ENCODE results near the gene OVAAL. TPM values are rescaled to one million over a fixed set of nuclear protein-coding genes. Genes with fewer than 3 reads are reported as not detected.
A peak's percentile ranks its signal among the peaks of the same experiment; 100 is the strongest.

OVAAL gene
- not detected in 2 replicates for total RNA-seq (2014; rRNA removed; shearing (Covaris generic))

- H3K4me3 ChIP-seq: no peak within 1 kb of the TSS
- no peaks in the 10 kb centered on the region for H3K4me1 ChIP-seq
- no peaks in the 10 kb centered on the region for H3K27me3 ChIP-seq
- no peak for DNase-seq
- no peak within 1 kb of the TSS for H3K27ac ChIP-seq
- H3K36me3 ChIP-seq: no peaks in the 10 kb centered on the region
- no peaks in the 10 kb centered on the region for H3K9me3 ChIP-seq (replicated peaks)
Measured at GRCh38 chr1:180558664-180559063, at the start of gene OVAAL. TSS of gene OVAAL (plus strand) at chr1:180558964.

- DNase-seq: no peak
- no peaks in the 10 kb centered on the region for H3K36me3 ChIP-seq
- H3K27me3 ChIP-seq: no peaks in the 10 kb centered on the region
Measured at GRCh38 chr1:180510882-180511281, 47.9 kb upstream of the OVAAL start.

GRCh38 chr1:180513531-180513930 lies 45.2 kb upstream of the OVAAL start:
- Histone ChIP-seq H3K36me3 (no peaks in the 10 kb centered on the region), H3K9me3 (replicated peaks) (no peaks in the 10 kb centered on the region), H3K4me3 (no peak overlapping the region), H3K27me3 (no peaks in the 10 kb centered on the region), H3K27ac (no peak overlapping the region), H3K4me1 (no peaks in the 10 kb centered on the region)
- DNase-seq: no peak

More at GRCh38 chr1:180510882-180511281, 47.9 kb upstream of the OVAAL start:
- Histone ChIP-seq H3K27ac (no peak overlapping the region), H3K9me3 (replicated peaks) (no peaks in the 10 kb centered on the region), H3K4me3 (no peak overlapping the region), H3K4me1 (no peaks in the 10 kb centered on the region)

DNA sequence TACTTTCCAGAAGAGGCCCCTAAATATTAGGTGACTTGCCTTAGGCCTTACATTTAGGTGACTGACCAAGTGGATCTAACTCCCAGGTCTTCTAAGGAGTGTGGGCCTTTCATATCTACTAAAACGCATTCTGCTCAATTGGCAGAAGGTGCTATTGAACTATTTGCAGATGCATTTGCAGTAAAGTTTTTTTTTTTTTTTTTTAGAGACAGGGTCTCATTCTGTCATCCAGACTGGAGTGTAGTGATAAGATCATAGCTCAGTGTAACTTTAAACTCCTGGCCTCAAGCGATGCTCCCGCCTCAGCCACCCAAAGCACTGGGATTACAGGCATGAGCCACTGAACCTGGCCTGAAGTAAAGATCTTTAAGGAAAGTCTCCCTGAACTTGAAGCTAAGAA lies 43.4 kb upstream of the OVAAL start:
- no peaks in the 10 kb centered on the region for H3K9me3 ChIP-seq (replicated peaks)
- no peaks in the 10 kb centered on the region for H3K36me3 ChIP-seq
- no peak overlapping the region for H3K4me3 ChIP-seq
- peak in 1 of 2 experiments; percentile 29 for DNase-seq
- H3K27me3 ChIP-seq: no peaks in the 10 kb centered on the region
- no peaks in the 10 kb centered on the region for H3K4me1 ChIP-seq
- no peak overlapping the region for H3K27ac ChIP-seq

DNA sequence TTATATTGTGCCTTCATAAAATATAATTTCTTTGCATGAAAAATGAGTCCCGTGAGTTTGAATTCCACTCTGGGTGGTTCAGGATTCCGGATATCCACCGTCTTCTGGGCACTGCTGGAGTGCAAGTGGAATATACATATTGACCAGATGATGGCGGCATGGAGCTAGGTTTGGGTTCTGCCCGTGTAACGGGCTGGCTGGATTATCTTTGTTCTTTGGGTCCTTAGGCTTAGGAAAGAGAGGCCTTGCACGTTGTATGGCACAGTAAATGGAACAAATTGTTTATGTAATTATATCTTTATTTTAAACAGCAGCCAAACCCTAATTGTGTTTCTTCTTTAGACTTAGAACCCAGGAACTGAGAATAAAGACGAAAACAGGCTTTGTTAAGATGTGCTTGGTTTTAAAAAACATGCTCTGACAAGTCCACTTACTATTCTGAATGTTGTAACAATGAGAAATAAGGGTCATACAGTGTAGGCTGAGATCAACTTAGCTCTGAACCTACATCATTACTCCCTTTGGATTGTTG lies 42.8 kb upstream of the OVAAL start:
- DNase-seq: peak; percentile 58 to 90
- Histone ChIP-seq H3K4me1 (no peaks in the 10 kb centered on the region), H3K4me3 (no peak overlapping the region), H3K9me3 (replicated peaks) (no peaks in the 10 kb centered on the region), H3K27me3 (no peaks in the 10 kb centered on the region), H3K36me3 (no peaks in the 10 kb centered on the region), H3K27ac (no peak overlapping the region)

DNA sequence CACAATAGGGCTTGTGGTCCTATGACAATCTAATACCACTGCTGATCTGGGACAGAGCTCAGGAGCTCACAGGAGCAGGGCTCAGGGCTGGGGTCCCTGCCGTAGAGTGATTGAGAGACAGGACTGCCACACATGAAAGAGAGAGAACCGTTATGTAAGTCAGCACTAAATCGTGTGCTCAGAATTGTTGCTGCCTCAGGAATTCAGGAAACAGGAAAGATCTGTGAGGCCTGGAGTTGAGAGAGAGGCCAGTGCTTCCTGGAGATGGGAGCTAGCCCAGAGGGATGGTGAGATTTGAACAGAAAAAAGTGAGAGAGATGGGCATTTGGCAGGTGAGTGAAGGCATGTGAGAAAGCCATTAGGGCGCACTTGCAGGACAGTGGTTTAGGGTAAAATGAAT lies 38.9 kb upstream of the OVAAL start:
- H3K9me3 ChIP-seq (replicated peaks): no peaks in the 10 kb centered on the region
- no peak overlapping the region for H3K27ac ChIP-seq
- peaks cover 6% of the 10 kb centered on the region; the same call in 1 of the 2 replicates for H3K4me1 ChIP-seq
- H3K36me3 ChIP-seq: no peaks in the 10 kb centered on the region
- no peak for DNase-seq
- H3K4me3 ChIP-seq: no peak overlapping the region
- no peaks in the 10 kb centered on the region for H3K27me3 ChIP-seq

GRCh38 chr1:180521474-180522212 lies 37.1 kb upstream of the OVAAL start:
- Histone ChIP-seq H3K27me3 (no peaks in the 10 kb centered on the region), H3K4me3 (no peak overlapping the region), H3K36me3 (no peaks in the 10 kb centered on the region), H3K27ac (no peak overlapping the region), H3K4me1 (peaks cover 6% of the 10 kb centered on the region; the same call in 1 of the 2 replicates), H3K9me3 (replicated peaks) (no peaks in the 10 kb centered on the region)
- DNase-seq: no peak

DNA sequence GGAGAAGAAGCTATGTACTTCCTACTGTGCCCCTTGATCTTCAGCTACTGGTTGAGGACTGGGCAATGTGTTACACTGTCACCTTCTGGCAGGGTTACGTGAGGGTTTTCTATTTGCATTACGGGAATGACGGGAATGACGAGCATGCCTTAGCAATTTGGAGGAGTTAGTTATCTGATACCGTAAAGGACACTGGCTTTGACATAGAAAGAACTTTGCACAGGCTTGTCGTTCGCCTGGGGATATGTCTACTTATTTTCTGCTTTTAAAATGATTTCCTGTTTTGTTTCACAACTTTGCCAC lies 36.6 kb upstream of the OVAAL start:
- Histone ChIP-seq H3K4me3 (no peak overlapping the region), H3K36me3 (no peaks in the 10 kb centered on the region)
- DNase-seq: no peak

DNA sequence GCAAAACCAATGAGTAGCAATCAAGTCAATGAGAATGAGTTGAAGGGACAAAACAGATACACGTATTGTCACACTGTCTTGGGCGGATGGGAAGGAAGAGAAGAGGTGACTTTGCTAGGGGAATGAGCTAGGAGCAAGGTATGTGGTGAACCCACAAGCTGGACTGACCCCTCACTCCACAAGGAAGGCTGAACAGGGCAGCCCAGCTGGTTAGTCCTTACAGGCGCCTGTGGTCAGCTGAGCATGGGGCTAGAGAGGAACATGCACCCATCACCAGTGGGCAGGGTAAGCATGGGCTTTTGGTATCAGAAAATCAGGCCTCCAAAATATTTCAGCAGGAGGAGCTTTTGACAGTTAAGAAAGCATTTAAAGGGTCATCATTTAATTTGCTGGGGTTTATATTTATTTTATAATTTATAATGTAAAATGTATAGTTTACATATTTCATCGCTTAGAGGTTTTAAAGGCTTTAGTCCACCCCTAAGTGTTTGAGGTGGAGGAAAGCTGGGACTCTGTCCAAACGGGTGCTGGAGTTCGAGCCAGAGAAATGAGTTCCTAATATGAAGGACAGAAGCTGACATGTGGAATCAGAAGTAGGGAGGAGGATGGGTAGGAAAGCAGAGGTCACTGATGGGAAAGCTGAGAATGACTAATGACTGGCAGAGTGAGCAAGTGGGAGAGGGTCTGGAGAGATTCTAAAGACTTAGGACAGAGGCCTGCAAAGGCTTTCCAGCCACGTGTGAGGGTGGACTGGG lies 34.4 kb upstream of the OVAAL start:
- H3K27ac ChIP-seq: no peak overlapping the region
- no peaks in the 10 kb centered on the region for H3K27me3 ChIP-seq
- no peak for DNase-seq
- H3K9me3 ChIP-seq (replicated peaks): no peaks in the 10 kb centered on the region
- H3K36me3 ChIP-seq: no peaks in the 10 kb centered on the region
- H3K4me1 ChIP-seq: peaks cover 6% of the 10 kb centered on the region; the same call in 1 of the 2 replicates
- H3K4me3 ChIP-seq: no peak overlapping the region

More for the DNA sequence above, 36.6 kb upstream of the OVAAL start:
- Histone ChIP-seq H3K9me3 (replicated peaks) (no peaks in the 10 kb centered on the region), H3K27me3 (no peaks in the 10 kb centered on the region), H3K27ac (no peak overlapping the region), H3K4me1 (peaks cover 6% of the 10 kb centered on the region; the same call in 1 of the 2 replicates)

DNA sequence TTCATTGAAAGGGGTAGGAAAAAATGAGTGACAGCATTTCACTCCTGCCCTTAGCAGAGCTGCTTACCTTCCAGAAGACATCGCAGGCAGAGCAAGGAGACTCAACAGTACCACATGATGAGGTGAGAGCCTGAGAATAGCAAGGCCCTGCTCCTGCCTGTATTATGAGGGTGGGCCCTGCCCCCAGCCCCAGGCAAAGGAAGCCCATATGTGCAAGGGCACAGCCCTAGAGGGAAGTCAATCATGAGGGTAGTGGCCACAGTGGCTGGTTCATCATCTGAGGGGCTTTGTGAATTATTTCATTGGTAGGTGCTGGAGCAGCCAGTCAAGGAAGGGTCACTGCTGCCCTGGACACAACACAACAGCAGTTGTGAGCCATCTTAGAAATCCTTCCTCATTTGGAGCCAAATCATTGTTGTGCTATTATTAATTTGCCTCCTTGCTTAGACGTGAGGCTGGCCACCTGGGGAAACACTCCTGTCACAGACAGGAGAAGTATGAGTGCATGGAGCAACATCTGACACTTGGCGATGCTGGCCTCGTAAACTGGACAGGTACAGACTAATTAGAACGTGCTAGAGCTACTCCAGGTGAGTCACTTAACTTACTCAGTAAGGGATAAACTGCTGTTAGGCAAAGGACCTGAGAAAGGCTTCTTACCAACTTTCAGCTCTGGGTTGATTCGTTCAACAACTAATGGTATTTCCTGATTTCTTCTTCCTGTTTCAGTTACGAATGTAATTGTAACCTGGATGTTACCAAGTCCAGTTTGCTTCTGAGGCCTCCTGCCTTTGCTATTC lies 33.6 kb upstream of the OVAAL start:
- H3K4me1 ChIP-seq: peaks cover 6% of the 10 kb centered on the region; the same call in 1 of the 2 replicates
- no peak for DNase-seq
- H3K9me3 ChIP-seq (replicated peaks): no peaks in the 10 kb centered on the region
- no peaks in the 10 kb centered on the region for H3K36me3 ChIP-seq
- no peaks in the 10 kb centered on the region for H3K27me3 ChIP-seq
- H3K27ac ChIP-seq: no peak overlapping the region
- no peak overlapping the region for H3K4me3 ChIP-seq

DNA sequence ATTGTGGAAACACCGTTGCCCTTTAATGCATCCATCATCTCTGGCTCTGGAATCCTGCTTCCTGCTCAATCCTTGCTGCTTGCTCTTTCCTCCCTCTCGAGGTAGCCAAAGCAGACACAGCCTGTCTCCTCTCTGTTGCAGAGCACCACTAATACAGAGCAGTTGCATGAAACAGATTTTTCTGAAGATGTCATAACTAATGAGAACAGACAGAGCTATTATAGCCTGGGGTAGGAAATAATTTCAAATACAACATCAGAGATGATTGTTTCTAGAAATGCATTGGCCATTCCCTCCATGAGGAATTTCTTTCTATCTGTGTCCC lies 33.1 kb upstream of the OVAAL start:
- Histone ChIP-seq H3K4me3 (no peak overlapping the region), H3K9me3 (replicated peaks) (no peaks in the 10 kb centered on the region), H3K27ac (no peak overlapping the region), H3K27me3 (no peaks in the 10 kb centered on the region), H3K36me3 (no peaks in the 10 kb centered on the region), H3K4me1 (peaks cover 6% of the 10 kb centered on the region; the same call in 1 of the 2 replicates)
- no peak for DNase-seq

DNA sequence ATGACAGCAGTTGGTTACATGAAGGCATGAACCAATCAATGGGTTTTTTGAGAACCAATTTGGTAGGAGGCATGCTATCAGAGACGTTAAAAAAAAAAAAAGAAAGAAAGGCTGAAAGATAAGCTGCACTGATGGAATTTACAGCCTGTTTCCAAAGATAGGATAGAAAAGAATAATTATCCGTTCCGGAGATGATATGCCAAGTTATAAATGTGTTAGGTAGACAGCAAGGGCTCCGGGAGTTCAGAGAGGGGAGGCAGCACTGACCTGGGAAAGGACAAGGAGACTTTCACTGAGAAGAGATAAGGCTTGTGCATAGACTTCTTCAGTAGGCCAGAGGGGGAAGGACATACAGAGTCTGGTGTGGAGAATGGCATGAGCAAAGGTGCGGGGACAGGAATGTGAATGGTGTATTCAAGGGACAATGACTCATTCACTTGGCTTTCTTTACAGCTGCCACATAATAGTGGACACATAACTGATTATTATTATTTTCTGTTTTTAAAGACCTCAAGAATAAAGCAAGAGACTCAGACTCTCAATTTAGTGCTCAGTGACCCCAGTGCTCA lies 31.6 kb upstream of the OVAAL start:
- Histone ChIP-seq H3K36me3 (no peaks in the 10 kb centered on the region), H3K27me3 (no peaks in the 10 kb centered on the region), H3K4me3 (no peak overlapping the region), H3K27ac (no peak overlapping the region), H3K9me3 (replicated peaks) (no peaks in the 10 kb centered on the region), H3K4me1 (peaks cover 1% of the 10 kb centered on the region; the same call in 1 of the 2 replicates)
- peak in 1 of 2 experiments; percentile 12 for DNase-seq

DNA sequence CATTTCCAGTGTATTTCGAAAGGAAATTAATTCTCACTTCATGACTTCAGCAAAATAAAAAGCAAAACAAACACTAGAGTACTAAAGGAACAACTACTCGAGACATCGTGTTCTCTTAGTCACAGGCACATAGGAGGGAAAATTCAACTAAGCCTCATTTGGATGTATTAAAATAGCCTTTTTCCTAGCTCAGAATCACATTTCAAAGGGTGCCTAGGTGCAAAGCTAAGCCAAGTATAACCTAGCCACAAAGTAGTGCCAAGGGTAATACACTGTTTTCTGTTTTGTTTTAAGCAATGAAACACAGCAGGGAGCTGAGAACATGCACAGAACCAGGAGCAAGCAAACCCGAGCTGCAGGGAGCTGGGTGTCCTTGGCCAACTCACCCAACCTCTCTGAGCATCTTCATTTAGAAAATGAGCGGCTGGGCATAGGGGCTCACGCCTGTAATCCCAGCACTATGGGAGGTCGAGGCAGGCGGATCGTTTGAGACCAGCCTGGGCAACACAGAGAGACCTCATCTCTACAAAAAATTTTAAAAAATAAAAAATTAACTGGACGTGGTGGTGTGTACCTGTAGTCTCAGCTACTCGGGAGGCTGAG lies 29.8 kb upstream of the OVAAL start:
- H3K36me3 ChIP-seq: no peaks in the 10 kb centered on the region
- DNase-seq: no peak
- H3K27ac ChIP-seq: no peak overlapping the region
- H3K4me3 ChIP-seq: no peak overlapping the region
- no peaks in the 10 kb centered on the region for H3K27me3 ChIP-seq
- no peaks in the 10 kb centered on the region for H3K9me3 ChIP-seq (replicated peaks)
- H3K4me1 ChIP-seq: no peaks in the 10 kb centered on the region

DNA sequence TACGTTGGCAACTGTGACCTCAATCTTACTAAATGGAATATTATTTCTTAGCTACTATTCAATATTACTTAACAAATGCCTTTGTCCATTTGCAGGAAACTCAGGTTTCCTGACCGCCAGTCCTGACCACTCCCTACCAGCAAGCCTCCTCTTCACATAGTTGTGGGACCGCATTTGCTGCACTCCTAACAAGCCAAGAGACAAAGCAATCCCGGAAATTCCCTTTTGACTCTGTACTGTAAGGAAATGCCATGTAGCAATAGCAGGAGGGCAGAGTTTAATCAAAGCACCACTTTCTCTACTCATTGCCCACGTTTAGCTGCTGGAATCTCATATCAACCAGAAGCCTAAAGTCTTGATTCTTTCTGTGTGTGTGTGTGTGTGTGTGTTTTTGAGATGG lies 28.3 kb upstream of the OVAAL start:
- Histone ChIP-seq H3K4me1 (no peaks in the 10 kb centered on the region), H3K27ac (no peak overlapping the region), H3K9me3 (replicated peaks) (no peaks in the 10 kb centered on the region), H3K4me3 (no peak overlapping the region), H3K36me3 (no peaks in the 10 kb centered on the region), H3K27me3 (no peaks in the 10 kb centered on the region)
- DNase-seq: peak; percentile 22 to 36

Measured in SJCRH30 (cell line).